GM18498 (cell line): Measurements from ENCODE around the gene CMTM8.

Experiments used
- ATAC-seq: cut with Tn5 transposase; IDR thresholded peaks from one replicate; pipeline ENCODE4 v1.9.1; 2021; ENCODE audit warnings: mild to moderate bottlenecking, moderate library complexity; ENCODE audit not compliant: unreplicated experiment

CMTM8 gene

DNA sequence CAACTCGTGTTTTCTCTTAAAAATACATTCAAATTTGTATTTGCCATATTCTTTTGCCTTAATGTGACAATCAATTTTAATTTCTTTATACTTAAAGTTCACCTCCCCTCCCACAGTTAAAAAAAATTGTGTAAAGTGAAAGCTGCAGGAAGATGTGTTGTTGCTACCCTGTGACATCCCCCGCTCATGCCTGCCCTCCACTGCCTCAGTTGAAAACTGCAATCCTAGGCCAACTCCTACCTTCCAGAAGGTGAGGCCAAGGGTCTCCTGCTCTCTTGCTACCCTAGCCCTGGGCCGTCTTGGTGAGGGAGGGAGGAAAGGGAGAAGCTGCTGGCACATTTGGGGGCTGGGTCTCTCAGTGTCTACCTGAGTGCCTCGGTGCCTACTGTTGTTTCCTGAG, 96.2 kb downstream of the CMTM8 start:
- no peak for ATAC-seq

GRCh38 chr3:32335365-32336112, 97.1 kb downstream of the CMTM8 start:
- no peak for ATAC-seq

DNA sequence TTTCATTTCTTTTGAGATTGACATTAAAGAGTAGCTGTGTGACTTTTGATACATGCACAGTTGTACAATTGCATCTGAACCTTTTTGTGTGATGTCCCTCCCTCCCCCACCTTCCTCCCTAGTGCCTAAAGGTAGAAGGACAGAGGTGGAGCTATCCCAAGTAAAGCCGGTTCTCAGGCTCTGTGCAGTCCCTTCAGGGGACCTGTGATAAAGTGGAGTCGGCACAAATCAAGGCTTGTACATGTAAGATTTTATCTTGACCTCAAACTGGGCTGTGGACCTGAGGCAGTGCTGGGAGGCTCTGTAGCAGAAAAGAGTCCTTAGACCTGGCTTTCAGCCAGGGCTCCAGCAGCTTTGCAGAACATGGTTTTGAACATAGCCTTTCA, 97.6 kb downstream of the CMTM8 start:
- ATAC-seq = no peak

DNA sequence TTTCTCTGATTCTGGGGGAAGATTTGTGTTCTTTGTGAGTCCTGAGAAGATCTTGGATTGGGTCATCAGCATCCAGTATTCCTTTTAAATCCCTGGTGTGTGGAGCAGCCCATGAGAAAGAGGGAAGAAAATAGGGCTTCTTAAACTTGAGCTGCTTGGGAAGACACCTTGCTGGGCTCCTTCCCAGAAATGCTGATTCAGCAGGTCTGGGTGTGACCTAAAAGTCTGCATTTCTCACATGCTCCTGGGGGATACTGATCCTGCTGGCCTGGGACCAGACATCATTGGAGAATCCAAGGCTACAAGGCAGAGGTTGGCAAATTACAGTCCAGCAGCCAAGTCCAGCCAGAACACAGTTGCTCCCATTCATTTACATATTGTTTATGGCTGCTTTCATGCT, 99.0 kb downstream of the CMTM8 start:
- ATAC-seq = no peak

DNA sequence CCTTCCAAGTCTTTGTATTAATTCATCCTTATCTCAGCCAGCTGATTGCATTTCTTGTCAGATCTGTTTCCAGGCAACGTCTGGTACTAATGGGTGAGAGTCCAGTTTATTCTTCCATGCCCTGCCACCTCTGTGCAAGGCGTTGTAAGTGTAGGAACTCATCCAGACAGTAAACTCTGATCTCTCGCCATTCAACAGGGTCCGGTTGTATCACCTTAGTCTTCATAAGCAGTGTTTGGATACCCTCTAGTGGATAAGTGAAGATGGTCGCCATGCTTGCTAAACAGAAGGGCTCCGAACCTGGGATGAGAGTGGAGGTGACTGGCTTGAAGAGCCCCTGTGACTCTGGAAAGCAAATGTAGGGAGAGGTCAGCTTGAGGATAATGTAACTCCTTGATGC, 101.6 kb downstream of the CMTM8 start:
- ATAC-seq = no peak

GRCh38 chr3:32340611-32341365, 102.3 kb downstream of the CMTM8 start:
- ATAC-seq = no peak

DNA sequence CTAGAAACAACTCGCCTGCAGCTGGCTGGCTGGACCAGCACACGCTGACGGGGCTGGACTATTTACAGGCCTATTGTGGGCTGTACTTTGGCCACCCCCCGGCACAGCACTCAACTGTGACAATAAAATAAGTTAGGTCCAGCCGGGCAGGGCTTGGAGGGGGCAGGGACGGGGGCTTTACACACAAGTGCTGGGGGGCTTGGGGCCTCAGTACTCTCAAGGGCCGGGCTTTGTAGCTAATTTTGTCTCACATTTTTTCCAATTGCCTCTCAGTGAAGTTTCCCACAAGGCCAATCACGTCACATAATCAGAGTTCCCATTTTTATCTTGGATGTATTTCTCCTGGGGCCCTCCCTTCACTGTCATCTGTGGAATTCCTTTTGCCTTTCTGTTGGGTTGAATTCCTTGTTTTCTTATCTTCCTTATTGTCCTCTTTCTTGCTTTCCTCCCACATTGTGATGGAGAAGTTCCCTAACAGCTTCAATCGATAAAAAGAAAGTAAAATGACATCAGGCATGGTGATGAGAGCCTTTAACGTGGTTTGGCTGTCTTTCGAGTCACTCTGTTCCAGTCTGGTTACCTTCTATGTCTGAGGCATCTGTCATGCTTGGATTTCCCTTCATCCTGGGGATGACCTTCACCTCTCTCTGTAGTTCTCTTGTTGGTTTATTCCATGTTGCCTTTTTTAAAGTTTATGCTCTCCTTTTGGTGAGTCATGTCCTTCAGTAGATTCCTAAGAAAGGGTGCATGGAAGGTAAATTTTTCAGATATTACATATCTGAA, 109.1 kb downstream of the CMTM8 start:
- no peak for ATAC-seq

GRCh38 chr3:32349184-32349583, 110.7 kb downstream of the CMTM8 start:
- ATAC-seq = no peak

GRCh38 chr3:32352563-32352962, 114.1 kb downstream of the CMTM8 start:
- ATAC-seq = no peak

DNA sequence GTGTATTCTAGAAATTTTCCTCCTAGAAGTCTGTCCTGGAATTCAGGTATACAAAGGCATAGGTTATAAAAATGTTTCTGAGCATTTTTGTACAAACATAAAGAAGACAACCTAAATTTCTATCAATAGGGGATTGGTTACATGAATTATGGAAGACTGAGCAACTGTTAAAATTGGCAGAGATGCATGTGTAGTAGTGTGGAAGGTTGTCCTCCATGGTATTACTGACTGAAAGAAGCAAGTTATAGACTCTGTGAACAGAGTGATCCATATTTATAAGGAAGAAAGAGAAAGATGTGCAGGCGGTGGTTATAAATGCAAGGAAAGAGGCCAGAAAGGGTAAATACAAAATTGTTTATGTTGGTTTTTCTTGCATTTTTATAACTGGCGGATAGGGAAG, 114.9 kb downstream of the CMTM8 start:
- ATAC-seq = no peak

- ATAC-seq = no peak
Observed at GRCh38 chr3:32354362-32354778, 115.9 kb downstream of the CMTM8 start.

GRCh38 chr3:32355751-32356291, 117.3 kb downstream of the CMTM8 start:
- ATAC-seq = no peak

DNA sequence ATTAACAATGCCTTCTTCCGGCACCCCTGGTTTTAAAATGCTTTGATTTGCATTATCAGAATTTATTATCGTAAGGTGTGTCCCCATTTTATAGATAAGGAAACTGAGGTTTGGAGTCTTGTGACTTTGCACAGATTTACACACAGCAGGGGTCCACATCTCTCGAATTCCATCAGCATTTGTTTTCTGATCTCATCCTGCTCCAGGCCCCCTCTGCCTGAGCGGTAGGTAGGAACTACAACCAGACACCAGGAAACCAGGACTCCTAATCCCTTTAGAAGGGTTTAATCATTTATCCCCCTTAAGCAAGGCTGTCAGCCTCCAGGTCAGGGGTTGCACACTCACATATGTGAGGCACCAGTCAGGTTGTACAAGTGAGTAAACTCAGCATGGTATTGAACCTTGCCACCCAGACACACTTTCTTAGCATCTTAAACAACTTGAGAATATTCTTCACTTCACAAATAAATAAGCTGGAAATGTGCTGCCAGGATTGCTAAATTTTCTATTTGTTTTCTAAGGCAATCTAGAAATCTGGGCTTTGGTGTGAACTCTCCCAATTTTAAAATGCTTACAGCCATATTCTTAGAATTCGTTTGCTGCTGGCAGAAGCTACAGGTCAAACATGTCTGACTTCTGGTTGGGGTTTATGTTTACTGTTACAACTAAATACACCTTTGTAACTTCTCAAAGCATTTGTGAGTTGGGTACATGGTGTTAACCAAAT, 121.4 kb downstream of the CMTM8 start:
- no peak for ATAC-seq

DNA sequence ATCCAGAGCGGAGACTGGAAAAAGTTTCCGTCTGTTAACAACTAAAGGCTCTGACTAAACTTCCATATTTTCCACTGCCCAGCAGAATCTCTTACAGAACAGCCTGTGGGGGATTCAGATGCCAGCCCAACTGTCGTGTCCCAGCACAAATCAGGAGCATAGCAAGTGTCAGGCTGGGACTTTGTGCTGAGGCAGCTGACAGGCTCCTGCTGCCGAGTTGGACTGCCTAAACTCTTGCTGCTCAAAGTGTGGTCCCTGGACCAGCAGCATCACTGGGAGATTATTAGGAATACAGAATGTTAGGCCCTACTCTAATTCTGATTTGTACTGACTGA, 122.0 kb downstream of the CMTM8 start:
- ATAC-seq = no peak

DNA sequence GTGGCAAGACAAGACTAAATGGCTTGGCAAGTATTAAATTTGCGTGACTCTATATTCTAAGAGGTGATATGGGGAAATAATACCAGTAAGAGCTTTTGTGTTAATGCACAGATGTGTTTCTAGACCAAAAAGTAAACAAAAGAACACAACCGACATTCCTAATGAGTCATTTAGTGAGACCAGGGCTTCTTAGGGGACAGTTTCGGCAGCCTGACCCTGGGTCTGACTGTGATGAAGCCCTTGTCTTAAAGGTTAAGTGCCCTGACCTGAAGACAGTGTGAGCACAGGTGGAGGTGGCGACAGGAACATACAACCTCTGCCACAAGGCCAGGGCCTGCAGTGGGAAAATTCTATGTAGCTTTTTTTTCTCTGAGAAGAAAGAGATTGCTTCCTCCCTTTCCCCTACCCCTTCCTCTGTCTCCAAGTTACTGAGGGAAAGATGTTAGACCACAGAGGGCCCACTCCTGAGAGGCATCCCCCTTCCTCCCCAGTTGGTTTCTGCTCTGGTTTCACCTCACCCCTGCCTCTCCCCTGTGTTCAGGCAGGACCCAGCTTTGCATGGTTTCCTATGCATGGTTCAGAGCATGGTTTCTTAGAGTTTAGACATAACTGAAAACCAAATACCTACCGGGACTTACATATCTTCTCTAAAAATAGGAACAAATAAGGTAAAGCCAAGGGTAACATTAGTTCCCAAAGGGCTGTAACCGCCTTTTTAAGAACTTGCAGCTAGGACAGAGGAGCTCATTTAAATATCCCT, 128.3 kb downstream of the CMTM8 start:
- ATAC-seq = peak; percentile 63

GRCh38 chr3:32367442-32367841, 129.0 kb downstream of the CMTM8 start:
- ATAC-seq = no peak

DNA sequence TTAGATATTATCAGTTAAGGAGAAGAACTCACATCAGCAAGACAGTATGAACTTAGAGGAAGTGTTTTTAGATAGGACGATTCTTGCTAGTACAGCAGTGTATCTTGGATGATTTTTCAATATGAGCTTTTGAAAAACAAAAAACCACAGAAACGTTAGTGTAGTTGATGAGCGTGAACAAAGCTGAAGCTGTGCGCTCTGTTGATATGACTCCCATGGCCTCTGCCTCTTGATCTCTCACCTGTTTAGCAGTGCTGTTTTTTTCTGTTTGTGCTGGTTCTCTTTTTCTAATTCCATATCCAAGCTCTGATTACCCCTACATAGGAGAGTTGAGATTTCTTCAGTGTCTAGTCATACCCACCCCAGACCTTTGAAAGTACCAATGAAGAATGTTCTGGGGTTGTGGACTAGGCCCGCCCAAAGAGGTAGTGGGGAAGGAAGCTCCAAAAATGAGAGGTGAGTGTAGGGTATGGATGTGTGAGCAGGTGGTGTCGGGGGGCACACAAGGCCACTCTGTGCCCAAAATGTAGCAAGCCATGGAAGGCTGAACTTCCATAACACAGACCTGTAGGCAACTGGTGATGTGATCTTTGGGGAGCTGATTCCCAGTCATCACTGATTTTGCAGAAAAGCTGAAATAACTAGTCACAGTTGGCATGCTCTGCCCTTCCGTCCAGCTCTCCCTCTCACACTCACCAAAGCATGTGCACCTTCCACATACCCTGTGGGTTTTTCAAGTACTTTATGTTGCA, 133.2 kb downstream of the CMTM8 start:
- no peak for ATAC-seq

DNA sequence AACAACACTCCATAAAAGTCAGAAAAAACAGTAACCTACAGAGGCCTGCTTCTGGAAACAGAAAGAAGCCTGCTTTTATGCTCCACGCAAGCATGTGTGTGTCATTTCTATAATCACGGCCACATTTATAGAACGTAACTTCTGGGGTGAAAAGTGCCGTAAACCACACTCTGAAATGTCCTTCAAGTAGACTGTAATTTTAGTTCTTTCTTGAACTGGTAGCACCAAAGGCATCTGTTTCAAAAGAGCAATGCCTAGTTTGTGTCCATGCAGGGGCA, 133.7 kb downstream of the CMTM8 start:
- ATAC-seq = no peak

DNA sequence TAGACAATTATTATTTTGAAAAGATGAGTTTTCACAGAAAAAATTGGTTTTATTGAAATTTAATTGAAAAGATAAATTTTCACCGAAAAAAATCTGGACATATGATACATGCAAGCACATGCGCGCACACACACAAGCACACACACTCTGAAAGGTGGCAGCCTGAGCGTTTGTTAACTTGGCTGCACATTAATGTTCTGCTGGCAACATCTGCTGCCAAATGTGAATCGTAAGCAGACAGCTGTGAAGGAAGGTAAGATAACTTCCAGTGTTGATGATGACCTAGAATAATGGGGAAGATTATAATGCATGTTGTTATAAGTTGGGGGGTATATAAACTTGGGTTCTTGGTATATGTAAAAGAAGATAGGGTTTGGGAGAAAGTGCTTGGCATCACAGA, 134.8 kb downstream of the CMTM8 start:
- no peak for ATAC-seq

- no peak for ATAC-seq
Observed at GRCh38 chr3:32373844-32374243, 135.4 kb downstream of the CMTM8 start.
